Uterus (tissue), 2 donors: ENCODE data around the gene ART3.

Source experiments
- POLR2A ChIP-seq, 2 donors: fragments of 450-650 bp; IDR thresholded peaks; one replicate each; pipeline ENCODE4 v1.6.1; 2016; ENCODE audit warnings: antibody characterized with exemption in 2 of 2, mild to moderate bottlenecking in 1 of 2, moderate library complexity in 1 of 2
- TF ChIP-seq, protein P1 (sequence below), 4 experiments: fragments of 200-600 bp in 2 of 4; fragments of 450-650 bp in 2 of 4; sonication (generic) in 2 of 4; IDR thresholded peaks; one replicate each; pipeline ENCODE4 v1.5.1; 2016 to 2019; ENCODE audit warnings: antibody characterized with exemption in 4 of 4, mild to moderate bottlenecking in 2 of 4, moderate library complexity in 1 of 4

DNA sequence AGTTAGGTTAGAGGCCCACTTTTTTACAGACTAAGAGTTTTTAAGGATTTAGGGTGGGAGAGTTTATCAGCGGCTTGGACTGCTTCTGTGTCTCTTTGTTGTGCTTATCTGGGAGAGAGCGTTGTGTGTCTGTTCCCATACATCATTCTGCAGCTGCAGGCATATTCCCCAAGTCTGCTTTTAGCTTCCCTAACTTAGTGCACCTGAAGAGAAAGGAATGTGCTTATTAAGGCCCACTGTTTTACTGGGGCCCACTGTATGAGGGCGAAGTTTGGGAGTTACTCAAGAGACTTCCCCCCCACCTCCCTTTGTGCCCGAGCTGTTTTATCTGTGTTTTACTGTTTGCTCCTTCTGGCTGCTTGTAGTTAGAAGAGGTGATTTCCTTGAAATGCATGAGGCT lies 31.9 kb downstream of the ART3 start:
- TF ChIP-seq, protein P1, sequence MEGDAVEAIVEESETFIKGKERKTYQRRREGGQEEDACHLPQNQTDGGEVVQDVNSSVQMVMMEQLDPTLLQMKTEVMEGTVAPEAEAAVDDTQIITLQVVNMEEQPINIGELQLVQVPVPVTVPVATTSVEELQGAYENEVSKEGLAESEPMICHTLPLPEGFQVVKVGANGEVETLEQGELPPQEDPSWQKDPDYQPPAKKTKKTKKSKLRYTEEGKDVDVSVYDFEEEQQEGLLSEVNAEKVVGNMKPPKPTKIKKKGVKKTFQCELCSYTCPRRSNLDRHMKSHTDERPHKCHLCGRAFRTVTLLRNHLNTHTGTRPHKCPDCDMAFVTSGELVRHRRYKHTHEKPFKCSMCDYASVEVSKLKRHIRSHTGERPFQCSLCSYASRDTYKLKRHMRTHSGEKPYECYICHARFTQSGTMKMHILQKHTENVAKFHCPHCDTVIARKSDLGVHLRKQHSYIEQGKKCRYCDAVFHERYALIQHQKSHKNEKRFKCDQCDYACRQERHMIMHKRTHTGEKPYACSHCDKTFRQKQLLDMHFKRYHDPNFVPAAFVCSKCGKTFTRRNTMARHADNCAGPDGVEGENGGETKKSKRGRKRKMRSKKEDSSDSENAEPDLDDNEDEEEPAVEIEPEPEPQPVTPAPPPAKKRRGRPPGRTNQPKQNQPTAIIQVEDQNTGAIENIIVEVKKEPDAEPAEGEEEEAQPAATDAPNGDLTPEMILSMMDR (IDR thresholded peaks at IDR 0.05) = no peak
- TF ChIP-seq POLR2A (IDR thresholded peaks at IDR 0.05) = no peak
